HAP-1 (cell line): ENCODE results near the gene PF4V1.
"Not testable (repeated sequence)": the region's sequence is repeated elsewhere in the genome, so short reads cannot be mapped to it uniquely, and the experiment has no call there.

Source experiments
- DNase-seq, 2 experiments: peaks; one replicate each; pipeline ENCODE4 v3.0.0-alpha.2; 2016 to 2020; ENCODE audit warnings: low spot score in 2 of 2
- H3K27me3 ChIP-seq: fragments of 250-450 bp; sonication (Bioruptor Pico); 2 replicates; pipeline ENCODE4 v1.5.1; 2020; ENCODE audit warnings: low read depth, mild to moderate bottlenecking, moderate library complexity
- H3K36me3 ChIP-seq: fragments of 250-450 bp; sonication (Bioruptor Pico); replicated peaks from 2 replicates; pipeline ENCODE4 v1.5.1; 2020; ENCODE audit warnings: mild to moderate bottlenecking
- H3K4me1 ChIP-seq: fragments of 250-450 bp; sonication (Bioruptor Pico); 2 replicates; pipeline ENCODE4 v1.5.1; 2020; ENCODE audit warnings: mild to moderate bottlenecking
- H3K4me3 ChIP-seq: fragments of 250-450 bp; sonication (Bioruptor Pico); 2 replicates; pipeline ENCODE4 v1.5.1; 2020; ENCODE audit warnings: mild to moderate bottlenecking, moderate library complexity
- H3K9me3 ChIP-seq: fragments of 250-450 bp; sonication (Bioruptor Pico); 2 replicates; pipeline ENCODE4 v1.5.1; 2020; ENCODE audit warnings: mild to moderate bottlenecking, moderate library complexity
- in situ Hi-C: fragments of 300-500 bp; cut with MboI; formaldehyde crosslinking; loops from 3 replicates; pipeline ENCODE4 v1.14.3; 2020; ENCODE audit warnings: low sequenced_read_pairs, inconsistent platforms, mixed read lengths

Gene PF4V1

GRCh38 chr4:73895201-73896175 lies 42.4 kb downstream of the PF4V1 start:
- no peak for DNase-seq
- Histone ChIP-seq H3K36me3 (no peaks in the 10 kb centered on the region), H3K27me3 (no peaks in the 10 kb centered on the region), H3K9me3 (no peaks in the 10 kb centered on the region), H3K4me1 (no peaks in the 10 kb centered on the region), H3K4me3 (no peak overlapping the region)
- in situ Hi-C loops, result no loop called here

- in situ Hi-C loops, result no loop called here
- H3K4me3 ChIP-seq, result no peak overlapping the region
- no peaks in the 10 kb centered on the region for H3K36me3 ChIP-seq
- DNase-seq, result no peak
- no peaks in the 10 kb centered on the region for H3K9me3 ChIP-seq
- H3K27me3 ChIP-seq, result no peaks in the 10 kb centered on the region
- H3K4me1 ChIP-seq, result no peaks in the 10 kb centered on the region
Observed at GRCh38 chr4:73896416-73896815, 43.3 kb downstream of the PF4V1 start.

GRCh38 chr4:73897380-73898136 lies 44.5 kb downstream of the PF4V1 start:
- in situ Hi-C loops, result no loop called here
- Histone ChIP-seq H3K4me3 (no peak overlapping the region), H3K4me1 (no peaks in the 10 kb centered on the region), H3K36me3 (no peaks in the 10 kb centered on the region), H3K9me3 (no peaks in the 10 kb centered on the region), H3K27me3 (no peaks in the 10 kb centered on the region)
- no peak for DNase-seq

GRCh38 chr4:73899338-73899737 lies 46.2 kb downstream of the PF4V1 start:
- H3K27me3 ChIP-seq, H3K9me3 ChIP-seq, H3K4me3 ChIP-seq, DNase-seq, H3K4me1 ChIP-seq, H3K36me3 ChIP-seq, in situ Hi-C loops: not testable (repeated sequence)

- Histone ChIP-seq H3K4me1 (no peaks in the 10 kb centered on the region), H3K9me3 (no peaks in the 10 kb centered on the region), H3K27me3 (no peaks in the 10 kb centered on the region), H3K4me3 (no peak overlapping the region), H3K36me3 (no peaks in the 10 kb centered on the region)
- in situ Hi-C loops, result no loop called here
- DNase-seq, result no peak
Observed at GRCh38 chr4:73901031-73901430, 47.9 kb downstream of the PF4V1 start.

GRCh38 chr4:73902038-73902637 lies 49.0 kb downstream of the PF4V1 start:
- no peaks in the 10 kb centered on the region for H3K9me3 ChIP-seq

GRCh38 chr4:73902817-73903547 lies 49.9 kb downstream of the PF4V1 start:
- in situ Hi-C loops, result no loop called here
- no peak for DNase-seq
- Histone ChIP-seq H3K9me3 (no peaks in the 10 kb centered on the region), H3K27me3 (no peaks in the 10 kb centered on the region), H3K4me3 (no peak overlapping the region), H3K36me3 (no peaks in the 10 kb centered on the region), H3K4me1 (no peaks in the 10 kb centered on the region)

More at GRCh38 chr4:73902038-73902637, 49.0 kb downstream of the PF4V1 start:
- no peaks in the 10 kb centered on the region for H3K27me3 ChIP-seq
- no peak overlapping the region for H3K4me3 ChIP-seq
- DNase-seq, result no peak
- in situ Hi-C loops, result no loop called here
- no peaks in the 10 kb centered on the region for H3K36me3 ChIP-seq
- H3K4me1 ChIP-seq, result no peaks in the 10 kb centered on the region
